NCI-H2081 treated with DMSO at 0.1 percent for 48 hours (cell line): Measurements from ENCODE around the gene METAP2.
"Not testable (repeated sequence)": the region's sequence is repeated elsewhere in the genome, so short reads cannot be mapped to it uniquely, and the experiment has no call there.

Experiments
- DNase-seq: peaks from one replicate; lab custom pipeline; 2025; lab: John Stamatoyannopoulos, UW

METAP2 gene

GRCh38 chr12:95462551-95462950 lies 11.4 kb upstream of the METAP2 start:
- no peak for DNase-seq

GRCh38 chr12:95463050-95463449 lies 10.9 kb upstream of the METAP2 start:
- DNase-seq, result no peak

GRCh38 chr12:95463776-95464175 lies 10.2 kb upstream of the METAP2 start:
- not testable (repeated sequence) for DNase-seq

GRCh38 chr12:95465275-95465674 lies 8.7 kb upstream of the METAP2 start:
- no peak for DNase-seq

GRCh38 chr12:95470300-95470699 lies 3.7 kb upstream of the METAP2 start:
- no peak for DNase-seq

GRCh38 chr12:95473231-95473883 lies 595 bp upstream of the METAP2 start:
- no peak for DNase-seq

- DNase-seq, result no peak
These were observed 657 bp downstream of the METAP2 start for GRCh38 chr12:95474660-95474958.

GRCh38 chr12:95480230-95480629 lies 6.3 kb downstream of the METAP2 start:
- no peak for DNase-seq

GRCh38 chr12:95481072-95481471 lies 7.1 kb downstream of the METAP2 start:
- no peak for DNase-seq

- DNase-seq, result no peak
These were observed 7.9 kb downstream of the METAP2 start for GRCh38 chr12:95481888-95482287.

- DNase-seq, result not testable (repeated sequence)
These were observed 8.6 kb downstream of the METAP2 start for GRCh38 chr12:95482564-95482963.

- DNase-seq, result no peak
These were observed 10.6 kb downstream of the METAP2 start for GRCh38 chr12:95484524-95484923.

- DNase-seq, result no peak
These were observed 13.1 kb downstream of the METAP2 start for GRCh38 chr12:95487024-95487423.

GRCh38 chr12:95492462-95492861 lies 18.5 kb downstream of the METAP2 start:
- DNase-seq, result no peak

- DNase-seq, result no peak
These were observed 20.9 kb downstream of the METAP2 start for GRCh38 chr12:95494888-95495287.

GRCh38 chr12:95495433-95495832 lies 21.5 kb downstream of the METAP2 start:
- DNase-seq, result no peak

- DNase-seq, result no peak
These were observed 23.1 kb downstream of the METAP2 start for GRCh38 chr12:95497031-95497430.

- DNase-seq, result no peak
These were observed 25.0 kb downstream of the METAP2 start for GRCh38 chr12:95498968-95499367.

GRCh38 chr12:95499772-95500171 lies 25.8 kb downstream of the METAP2 start:
- DNase-seq, result no peak

GRCh38 chr12:95504140-95504539 lies 30.2 kb downstream of the METAP2 start:
- no peak for DNase-seq

GRCh38 chr12:95505039-95505438 lies 31.1 kb downstream of the METAP2 start:
- DNase-seq, result no peak

GRCh38 chr12:95506707-95507523 lies 33.0 kb downstream of the METAP2 start:
- DNase-seq, result no peak

GRCh38 chr12:95509300-95509699 lies 35.3 kb downstream of the METAP2 start:
- no peak for DNase-seq

GRCh38 chr12:95511977-95512376 lies 38.0 kb downstream of the METAP2 start:
- DNase-seq, result no peak
